ENCODE results near the gene MTA3. TPM values are rescaled to one million over a fixed set of nuclear protein-coding genes. Genes with fewer than 3 reads are reported as not detected.

The MTA3 gene
- polyA plus RNA-seq, 3 donors, result 2.0 to 4.5 (median 2.2) TPM

GRCh38 chr2:42722320-42723190 is 154.1 kb downstream of the MTA3 start:
- Mint-ChIP-seq H3K9me3 (peaks cover 0 to 3% (median 0%) of the 10 kb centered on the region in 7 donors), H3K36me3 (peaks cover 0 to 3% of the 10 kb centered on the region in 2 donors), H3K27me3 (ENCODE audit: low read depth in 3 of 3) (no peaks in the 10 kb centered on the region), H3K4me1 (peaks cover 33% of the 10 kb centered on the region), H3K4me3 (peak overlapping the region in 1 of 2 donors; percentile 63), H3K27ac (peak overlapping the region; percentile 84 to 95 (median 92))
- Histone ChIP-seq H3K36me3 (replicated peaks in 1 of 2; ENCODE audit: control insufficient read depth in 1 of 2, insufficient read depth in 2 of 2, low read length in 2 of 2) (no peaks in the 10 kb centered on the region), H2AFZ (ENCODE audit: insufficient read depth, low read depth, low read length, poor library complexity, severe bottlenecking) (peak overlapping the region; percentile 31), H3K79me2 (ENCODE audit: insufficient read depth, low read length) (no peaks in the 10 kb centered on the region), H3K27me3 (ENCODE audit: control insufficient read depth in 2 of 2, insufficient read depth in 2 of 2, low read length in 2 of 2) (no peaks in the 10 kb centered on the region), H3K9ac (ENCODE audit: insufficient read depth, low read length, poor library complexity, severe bottlenecking) (no peak overlapping the region), H3K4me3 (replicated peaks in 1 of 3; ENCODE audit: low read depth in 2 of 3, low read length in 3 of 3) (no peak overlapping the region), H3K9me3 (replicated peaks in 1 of 2; ENCODE audit: control insufficient read depth in 1 of 2, insufficient read depth in 1 of 2, low read length in 2 of 2) (no peaks in the 10 kb centered on the region), H3K4me1 (ENCODE audit: control insufficient read depth in 1 of 2, insufficient read depth in 2 of 2, low read length in 2 of 2) (peaks cover 36% of the 10 kb centered on the region in 2 donors), H3K27ac (ENCODE audit: low read depth in 1 of 2, low read length in 2 of 2) (peak overlapping the region; percentile 26 to 76), H4K20me1 (ENCODE audit: insufficient read depth, low read length) (no peaks in the 10 kb centered on the region), H3K4me2 (replicated peaks; ENCODE audit: extremely low read depth, low read length, poor library complexity, severe bottlenecking) (no peak overlapping the region)
- intact Hi-C loops (cut with micrococcal nuclease), result loop anchor here (2.0 to 5.0 kb wide), 2 partner anchors 30 to 35 kb away; no protein-coding TSS in a partner anchor
- no peak for TF ChIP-seq CTCF (IDR thresholded peaks at IDR 0.05)
- 88% methylated on average over 2 of the region's 7 CpGs for WGBS (ENCODE audit: insufficient coverage)
- peak; percentile 93 to 95 (median 94) for DNase-seq

- H3K4me2 ChIP-seq (replicated peaks; ENCODE audit: extremely low read depth, low read length, poor library complexity, severe bottlenecking), result no peak overlapping the region
- Mint-ChIP-seq H3K9me3 (peaks cover 0 to 3% (median 0%) of the 10 kb centered on the region in 7 donors), H3K27ac (peak overlapping the region in 5 of 7 donors; percentile 84 to 95 (median 92)), H3K27me3 (ENCODE audit: low read depth in 3 of 3) (no peaks in the 10 kb centered on the region), H3K36me3 (peaks cover 0 to 5% of the 10 kb centered on the region in 2 donors), H3K4me3 (no peak overlapping the region), H3K4me1 (peaks cover 33% of the 10 kb centered on the region)
- TF ChIP-seq CTCF (IDR thresholded peaks at IDR 0.05), result no peak
- no peaks in the 10 kb centered on the region for H3K27me3 ChIP-seq (ENCODE audit: control insufficient read depth in 2 of 2, insufficient read depth in 2 of 2, low read length in 2 of 2)
- H3K9ac ChIP-seq (ENCODE audit: insufficient read depth, low read length, poor library complexity, severe bottlenecking), result no peak overlapping the region
- no peak overlapping the region for H3K4me3 ChIP-seq (replicated peaks in 1 of 3; ENCODE audit: low read depth in 2 of 3, low read length in 3 of 3)
- no peak overlapping the region for H2AFZ ChIP-seq (ENCODE audit: insufficient read depth, low read depth, low read length, poor library complexity, severe bottlenecking)
- peak overlapping the region in 1 of 2 donors; percentile 76 for H3K27ac ChIP-seq (ENCODE audit: low read depth in 1 of 2, low read length in 2 of 2)
- no peaks in the 10 kb centered on the region for H4K20me1 ChIP-seq (ENCODE audit: insufficient read depth, low read length)
- intact Hi-C loops (cut with micrococcal nuclease), result loop anchor here (2.0 to 5.0 kb wide), 2 partner anchors 29 to 34 kb away; no protein-coding TSS in a partner anchor
- no peaks in the 10 kb centered on the region for H3K9me3 ChIP-seq (replicated peaks in 1 of 2; ENCODE audit: control insufficient read depth in 1 of 2, insufficient read depth in 1 of 2, low read length in 2 of 2)
- peaks cover 36% of the 10 kb centered on the region in 2 donors for H3K4me1 ChIP-seq (ENCODE audit: control insufficient read depth in 1 of 2, insufficient read depth in 2 of 2, low read length in 2 of 2)
- H3K79me2 ChIP-seq (ENCODE audit: insufficient read depth, low read length), result no peaks in the 10 kb centered on the region
- DNase-seq, result no peak
- H3K36me3 ChIP-seq (replicated peaks in 1 of 2; ENCODE audit: control insufficient read depth in 1 of 2, insufficient read depth in 2 of 2, low read length in 2 of 2), result no peaks in the 10 kb centered on the region
Measured at GRCh38 chr2:42723465-42723864, 155.0 kb downstream of the MTA3 start.
